Lower lobe of right lung (tissue), 2 donors: ENCODE results near the gene SDK1. TPM values are rescaled to one million over a fixed set of nuclear protein-coding genes. Genes with fewer than 3 reads are reported as not detected.

ENCODE experiments used
- ATAC-seq, 2 donors: fragments of 200-7000 bp; cut with Tn5 transposase; one replicate each; pipeline ENCODE4 v1.9.1; 2020 to 2022; ENCODE audit warnings: mild to moderate bottlenecking in 2 of 2, moderate library complexity in 2 of 2
- DNase-seq: peaks from one replicate; pipeline ENCODE4 v3.0.0-alpha.2; 2020
- H3K27ac ChIP-seq: fragments of 200-600 bp; one replicate; pipeline ENCODE4 v1.8.0; 2022
- H3K27me3 ChIP-seq: fragments of 200-600 bp; one replicate; pipeline ENCODE4 v1.8.0; 2022; ENCODE audit warnings: low read depth
- H3K36me3 ChIP-seq: fragments of 200-600 bp; one replicate; pipeline ENCODE4 v1.8.0; 2022; ENCODE audit warnings: mild to moderate bottlenecking
- H3K4me1 ChIP-seq: fragments of 200-600 bp; one replicate; pipeline ENCODE4 v1.8.0; 2022
- H3K4me3 ChIP-seq: fragments of 200-600 bp; one replicate; pipeline ENCODE4 v1.8.0; 2022; ENCODE audit warnings: mild to moderate bottlenecking
- H3K9me3 ChIP-seq: fragments of 200-600 bp; one replicate; pipeline ENCODE4 v1.8.0; 2022
- CTCF ChIP-seq: fragments of 200-600 bp; IDR thresholded peaks from one replicate; pipeline ENCODE4 v1.8.0; 2022; ENCODE audit warnings: antibody characterized with exemption, mild to moderate bottlenecking
- intact Hi-C: fragments of 100-400 bp; cut with DNase I; formaldehyde crosslinking; loops from one replicate; pipeline ENCODE4 v1.11.0; 2022
- total RNA-seq: library from RNA; stranded (reverse); fragmentation: NEBNext Ultra II Directional; extraction: Animal tissue kit (Norgen Biotek cat#: 25700); gene quantifications from one replicate; pipeline ENCODE4 v1.2.1, GENCODE V29; 2021
- donor health status: DM: no; HTN: yes; CAD: no; lungs with severe emphysema.

The SDK1 gene
- total RNA-seq, 1 donor from 2014 or later = 10.0 TPM

- H3K9me3 ChIP-seq = no peaks in the 10 kb centered on the region
- DNase-seq (no peak), ATAC-seq (no peak)
- no peaks in the 10 kb centered on the region for H3K27me3 ChIP-seq
- no peaks in the 10 kb centered on the region for H3K36me3 ChIP-seq
- H3K4me1 ChIP-seq = no peaks in the 10 kb centered on the region
- no peak overlapping the region for H3K27ac ChIP-seq
- H3K4me3 ChIP-seq = no peak overlapping the region
- no peak for TF ChIP-seq CTCF
- intact Hi-C loops = no loop called here
These were observed 531.1 kb downstream of the SDK1 start for GRCh38 chr7:3832199-3832598.

- DNase-seq = no peak
- no peaks in the 10 kb centered on the region for H3K27me3 ChIP-seq
- no peak for ATAC-seq
- TF ChIP-seq CTCF = no peak
- H3K4me1 ChIP-seq = no peaks in the 10 kb centered on the region
- no peaks in the 10 kb centered on the region for H3K36me3 ChIP-seq
- no peak overlapping the region for H3K4me3 ChIP-seq
- intact Hi-C loops = no loop called here
- H3K9me3 ChIP-seq = no peaks in the 10 kb centered on the region
- no peak overlapping the region for H3K27ac ChIP-seq
These were observed 534.1 kb downstream of the SDK1 start for GRCh38 chr7:3835109-3835508.

GRCh38 chr7:3836855-3837254, 535.8 kb downstream of the SDK1 start:
- no peak for ATAC-seq

GRCh38 chr7:3844540-3845151, 543.6 kb downstream of the SDK1 start:
- ATAC-seq (peak in 1 of 2 donors; percentile 31), DNase-seq (no peak)
- Histone ChIP-seq H3K27ac (no peak overlapping the region), H3K4me1 (no peaks in the 10 kb centered on the region), H3K4me3 (no peak overlapping the region), H3K36me3 (no peaks in the 10 kb centered on the region), H3K9me3 (no peaks in the 10 kb centered on the region), H3K27me3 (no peaks in the 10 kb centered on the region)
- no peak for TF ChIP-seq CTCF
- intact Hi-C loops = no loop called here

More at GRCh38 chr7:3836855-3837254, 535.8 kb downstream of the SDK1 start:
- intact Hi-C loops = no loop called here
- Histone ChIP-seq H3K36me3 (no peaks in the 10 kb centered on the region), H3K9me3 (no peaks in the 10 kb centered on the region), H3K27ac (no peak overlapping the region), H3K27me3 (no peaks in the 10 kb centered on the region), H3K4me1 (no peaks in the 10 kb centered on the region), H3K4me3 (no peak overlapping the region)
- no peak for DNase-seq
- TF ChIP-seq CTCF = no peak

GRCh38 chr7:3846738-3847137, 545.7 kb downstream of the SDK1 start:
- intact Hi-C loops = no loop called here
- H3K9me3 ChIP-seq = no peaks in the 10 kb centered on the region
- no peak overlapping the region for H3K27ac ChIP-seq
- ATAC-seq (no peak), DNase-seq (no peak)
- no peaks in the 10 kb centered on the region for H3K36me3 ChIP-seq
- no peaks in the 10 kb centered on the region for H3K27me3 ChIP-seq
- TF ChIP-seq CTCF = no peak
- no peak overlapping the region for H3K4me3 ChIP-seq
- H3K4me1 ChIP-seq = no peaks in the 10 kb centered on the region
